Smooth muscle cell (in vitro differentiated cells): ENCODE measurements around the gene POLE3. TPM values are rescaled to one million over a fixed set of nuclear protein-coding genes. Genes with fewer than 3 reads are reported as not detected.

Experiments
- DNase-seq: peaks from one replicate; lab custom pipeline; 2025; ENCODE audit not compliant: unreplicated experiment; lab: John Stamatoyannopoulos, UW
- H2AFZ ChIP-seq: fragments of 200-600 bp; sonication (generic); 2 replicates; pipeline ENCODE4 v1.6.0; 2016; ENCODE audit warnings: antibody characterized with exemption, low read depth, mild to moderate bottlenecking
- H3F3A ChIP-seq: fragments of 200-600 bp; sonication (generic); 2 replicates; pipeline ENCODE4 v1.6.0; 2017; ENCODE audit warnings: antibody characterized with exemption, low read depth
- H3K27ac ChIP-seq: fragments of 200-600 bp; sonication (generic); 2 replicates; pipeline ENCODE4 v1.5.1; 2016; ENCODE audit warnings: low read depth, mild to moderate bottlenecking
- H3K27me3 ChIP-seq: fragments of 200-600 bp; sonication (generic); 2 replicates; pipeline ENCODE4 v1.6.1; 2016; ENCODE audit warnings: low read depth, mild to moderate bottlenecking
- H3K36me3 ChIP-seq: fragments of 200-600 bp; sonication (generic); 2 replicates; pipeline ENCODE4 v1.5.1; 2016; ENCODE audit warnings: low read depth
- H3K4me1 ChIP-seq: fragments of 200-600 bp; sonication (generic); 2 replicates; pipeline ENCODE4 v1.5.1; 2016; ENCODE audit warnings: low read depth
- H3K4me2 ChIP-seq: fragments of 200-600 bp; sonication (generic); 2 replicates; pipeline ENCODE4 v1.6.0; 2016; ENCODE audit warnings: mild to moderate bottlenecking
- H3K4me3 ChIP-seq: fragments of 200-600 bp; sonication (generic); 2 replicates; pipeline ENCODE4 v1.5.1; 2016; ENCODE audit warnings: mild to moderate bottlenecking
- H3K79me2 ChIP-seq: fragments of 200-600 bp; sonication (generic); 2 replicates; pipeline ENCODE4 v1.6.0; 2016; ENCODE audit warnings: low read depth, mild to moderate bottlenecking
- H3K9ac ChIP-seq: fragments of 200-600 bp; sonication (generic); 2 replicates; pipeline ENCODE4 v1.6.0; 2016; ENCODE audit warnings: low read depth
- H3K9me3 ChIP-seq: fragments of 200-600 bp; sonication (generic); replicated peaks from 2 replicates; pipeline ENCODE4 v1.5.1; 2016; ENCODE audit warnings: low read depth
- H4K20me1 ChIP-seq: fragments of 200-600 bp; sonication (generic); 2 replicates; pipeline ENCODE4 v1.6.0; 2016; ENCODE audit warnings: low read depth
- whole genome bisulfite sequencing: methylation state at CpG from one replicate; pipeline ENCODE4 v1.1.7; 2016; ENCODE audit warnings: low lambda C conversion rate; 5-methylcytosine and 5-hydroxymethylcytosine counted together
- polyA plus RNA-seq: library from polyadenylated mRNA; unstranded; fragments of >200 nt; fragmentation: Nextera tagmentation; extraction: Ambion mirVana; gene quantifications from 2 replicates; pipeline ENCODE4 v1.2.1, GENCODE V29; 2016
- total RNA-seq: library from RNA; depleted of rRNA; stranded (reverse); fragments of >200 nt; gene quantifications from 2 replicates; pipeline ENCODE4 v1.2.3, GENCODE V29; 2014
- TF ChIP-seq, protein P1 (sequence below): fragments of 200-600 bp; sonication (generic); IDR thresholded peaks from 2 replicates; pipeline ENCODE4 v1.5.1; 2017; ENCODE audit warnings: borderline replicate concordance, mild to moderate bottlenecking, antibody characterized with exemption; ENCODE audit not compliant: insufficient read depth, poor library complexity, severe bottlenecking

POLE3 gene
- total and polyA plus RNA-seq, 2 experiments from 2014 or later, result 35.3 to 40.8 TPM

DNA sequence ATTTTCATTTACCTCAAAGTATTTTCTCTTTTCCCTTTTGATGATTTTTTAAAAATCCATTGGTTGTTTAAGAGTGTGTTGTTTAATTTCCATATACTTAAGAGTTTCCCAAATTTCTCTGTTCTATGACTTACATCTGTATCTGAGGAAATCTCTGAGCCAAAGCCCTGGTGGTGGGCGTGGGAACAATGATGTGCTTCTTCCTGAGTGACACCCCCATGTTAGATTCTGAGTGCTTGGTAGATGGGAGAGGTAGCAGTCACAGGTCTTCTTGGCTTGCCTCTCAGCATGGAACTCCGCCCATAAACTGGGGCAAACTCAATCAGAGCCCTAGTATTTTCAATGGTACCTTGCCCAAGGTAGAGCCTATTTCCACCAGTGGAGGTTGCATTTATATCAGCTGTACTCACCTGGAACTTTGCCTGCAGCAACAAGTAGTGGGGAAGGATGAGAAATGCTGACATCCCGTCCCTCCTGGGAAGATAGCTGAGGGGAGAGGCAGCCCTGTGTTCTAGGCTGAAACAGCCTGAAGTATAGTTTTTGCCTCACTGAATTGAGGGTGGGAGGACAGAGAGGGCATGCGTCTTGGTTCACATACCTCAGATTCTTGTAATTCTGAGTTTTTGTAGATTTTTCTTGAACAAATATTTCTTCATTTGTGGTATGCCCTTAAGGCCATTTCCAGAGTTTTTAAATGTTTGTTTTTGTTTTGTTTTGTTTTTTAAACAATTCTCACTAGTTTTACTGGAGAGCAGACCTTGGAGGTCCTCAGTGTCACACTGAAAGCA is 26.4 kb upstream of the POLE3 start:
- no peaks in the 10 kb centered on the region for H4K20me1 ChIP-seq
- no peaks in the 10 kb centered on the region for H3K9me3 ChIP-seq
- H3K79me2 ChIP-seq, result no peaks in the 10 kb centered on the region
- peaks cover 6% of the 10 kb centered on the region for H3K27me3 ChIP-seq
- DNase-seq, result no peak
- TF ChIP-seq, protein P1, sequence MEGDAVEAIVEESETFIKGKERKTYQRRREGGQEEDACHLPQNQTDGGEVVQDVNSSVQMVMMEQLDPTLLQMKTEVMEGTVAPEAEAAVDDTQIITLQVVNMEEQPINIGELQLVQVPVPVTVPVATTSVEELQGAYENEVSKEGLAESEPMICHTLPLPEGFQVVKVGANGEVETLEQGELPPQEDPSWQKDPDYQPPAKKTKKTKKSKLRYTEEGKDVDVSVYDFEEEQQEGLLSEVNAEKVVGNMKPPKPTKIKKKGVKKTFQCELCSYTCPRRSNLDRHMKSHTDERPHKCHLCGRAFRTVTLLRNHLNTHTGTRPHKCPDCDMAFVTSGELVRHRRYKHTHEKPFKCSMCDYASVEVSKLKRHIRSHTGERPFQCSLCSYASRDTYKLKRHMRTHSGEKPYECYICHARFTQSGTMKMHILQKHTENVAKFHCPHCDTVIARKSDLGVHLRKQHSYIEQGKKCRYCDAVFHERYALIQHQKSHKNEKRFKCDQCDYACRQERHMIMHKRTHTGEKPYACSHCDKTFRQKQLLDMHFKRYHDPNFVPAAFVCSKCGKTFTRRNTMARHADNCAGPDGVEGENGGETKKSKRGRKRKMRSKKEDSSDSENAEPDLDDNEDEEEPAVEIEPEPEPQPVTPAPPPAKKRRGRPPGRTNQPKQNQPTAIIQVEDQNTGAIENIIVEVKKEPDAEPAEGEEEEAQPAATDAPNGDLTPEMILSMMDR, result no peak
- no peak overlapping the region for H3K4me3 ChIP-seq
- WGBS, result 66% methylated on average over 4 of the region's 4 CpGs
- no peaks in the 10 kb centered on the region for H3F3A ChIP-seq
- no peaks in the 10 kb centered on the region for H3K4me1 ChIP-seq
- no peak overlapping the region for H2AFZ ChIP-seq
- H3K27ac ChIP-seq, result no peak overlapping the region
- no peak overlapping the region for H3K9ac ChIP-seq
- H3K36me3 ChIP-seq, result no peaks in the 10 kb centered on the region
- H3K4me2 ChIP-seq, result no peak overlapping the region

DNA sequence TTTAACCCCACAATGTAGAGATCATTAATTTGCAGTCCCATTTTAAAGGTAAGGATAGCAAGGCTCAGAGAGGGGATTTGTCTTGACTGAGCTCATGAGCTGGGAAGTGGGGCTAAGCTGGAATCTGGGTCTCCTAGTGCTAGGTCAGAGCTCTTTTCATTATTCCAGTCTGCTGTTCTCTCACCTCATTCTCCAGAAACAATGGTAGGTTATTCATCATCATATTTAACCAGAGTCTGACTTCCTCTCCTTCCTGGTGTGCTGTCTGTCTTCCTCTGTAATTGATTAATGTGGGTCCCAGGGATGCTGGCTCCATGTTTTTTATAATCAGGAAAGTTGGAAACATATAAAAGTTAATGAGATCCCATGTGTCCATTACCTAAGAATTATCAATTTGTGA is 20.7 kb upstream of the POLE3 start:
- Histone ChIP-seq H3F3A (no peaks in the 10 kb centered on the region), H2AFZ (no peak overlapping the region)
- TF ChIP-seq, protein P1, result no peak

DNA sequence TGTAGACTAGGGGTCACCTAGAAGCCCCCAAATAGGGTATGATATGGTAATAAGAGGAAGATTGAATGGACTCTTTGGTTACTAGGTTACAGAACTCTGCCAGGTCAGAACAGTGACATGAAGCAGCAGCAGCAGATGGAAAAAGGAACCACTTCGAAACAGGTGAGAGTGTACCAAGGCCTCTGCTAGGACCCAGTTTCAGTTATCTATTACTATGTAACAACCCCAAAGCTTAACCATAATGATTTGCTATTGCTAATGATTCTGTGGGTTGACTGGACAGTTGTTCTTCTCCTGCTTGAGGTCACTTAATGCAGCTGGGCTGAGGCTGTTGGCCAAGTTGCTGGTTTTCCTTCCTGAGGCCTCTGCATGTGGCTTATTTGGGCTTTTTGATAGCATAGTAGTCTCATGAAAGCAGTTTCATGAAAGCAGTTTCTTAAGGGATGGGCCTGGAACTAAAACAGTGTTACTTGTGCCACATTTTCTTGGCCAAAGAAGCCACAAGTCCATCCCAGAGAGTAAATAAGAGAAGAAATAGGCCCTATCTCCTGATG is 17.7 kb upstream of the POLE3 start:
- no peaks in the 10 kb centered on the region for H3K9me3 ChIP-seq
- H3K4me2 ChIP-seq, result no peak overlapping the region
- no peak for DNase-seq
- H3K4me1 ChIP-seq, result peaks cover 9% of the 10 kb centered on the region
- H3F3A ChIP-seq, result no peaks in the 10 kb centered on the region
- H3K4me3 ChIP-seq, result no peak overlapping the region
- H3K27ac ChIP-seq, result no peak overlapping the region
- H3K79me2 ChIP-seq, result no peaks in the 10 kb centered on the region
- WGBS, result 92% methylated on average over 1 of the region's 1 CpG
- no peaks in the 10 kb centered on the region for H4K20me1 ChIP-seq
- TF ChIP-seq, protein P1, result no peak
- no peaks in the 10 kb centered on the region for H3K36me3 ChIP-seq
- no peak overlapping the region for H3K9ac ChIP-seq
- H3K27me3 ChIP-seq, result peaks cover 6% of the 10 kb centered on the region
- H2AFZ ChIP-seq, result no peak overlapping the region

More for the DNA sequence above, 20.7 kb upstream of the POLE3 start:
- no peak overlapping the region for H3K4me2 ChIP-seq
- H3K9ac ChIP-seq, result no peak overlapping the region
- no peak for DNase-seq
- peaks cover 6% of the 10 kb centered on the region for H3K27me3 ChIP-seq
- no peak overlapping the region for H3K4me3 ChIP-seq
- no peaks in the 10 kb centered on the region for H4K20me1 ChIP-seq
- H3K9me3 ChIP-seq, result no peaks in the 10 kb centered on the region
- H3K4me1 ChIP-seq, result no peaks in the 10 kb centered on the region
- H3K36me3 ChIP-seq, result no peaks in the 10 kb centered on the region
- H3K27ac ChIP-seq, result no peak overlapping the region
- no peaks in the 10 kb centered on the region for H3K79me2 ChIP-seq
